Heart left ventricle (tissue), 16 donors: ENCODE results near the gene PAWR. TPM values are rescaled to one million over a fixed set of nuclear protein-coding genes. Genes with fewer than 3 reads are reported as not detected.

Experiments
- ATAC-seq, 4 donors: fragments of 200-7000 bp; cut with Tn5 transposase; one replicate each; pipeline ENCODE4 v1.9.1; 2020 to 2022; ENCODE audit warnings: moderate library complexity in 4 of 4, mild to moderate bottlenecking in 3 of 4, moderate number of reproducible peaks in 1 of 4
- DNase-seq, 5 donors: peaks; one replicate each; pipeline ENCODE4 v3.0.0-alpha.2; 2020
- H3K27ac ChIP-seq, 12 donors: fragments of 200-600 bp; sonication (generic) in 4 of 12; one replicate each; pipeline versions ENCODE4 v1.5.0 to v1.8.0; 2016 to 2022; ENCODE audit warnings: mild to moderate bottlenecking in 2 of 12
- H3K27me3 ChIP-seq, 9 donors: fragments of 200-600 bp; sonication (generic) in 2 of 9; one replicate each; pipeline versions ENCODE4 v1.5.1 to v1.8.0; 2016 to 2022; ENCODE audit warnings: mild to moderate bottlenecking in 3 of 9
- H3K36me3 ChIP-seq, 9 donors: fragments of 200-600 bp; sonication (generic) in 2 of 9; one replicate each; pipeline versions ENCODE4 v1.5.0 to v1.8.0; 2018 to 2022; ENCODE audit warnings: mild to moderate bottlenecking in 2 of 9
- H3K4me1 ChIP-seq, 12 donors: fragments of 200-600 bp; sonication (generic) in 4 of 12; one replicate each; pipeline versions ENCODE4 v1.5.0 to v1.8.0; 2016 to 2022; ENCODE audit warnings: mild to moderate bottlenecking in 3 of 12
- H3K4me3 ChIP-seq, 12 donors: fragments of 200-600 bp; sonication (generic) in 4 of 12; one replicate each; pipeline versions ENCODE4 v1.5.0 to v1.8.0; 2017 to 2022; ENCODE audit warnings: mild to moderate bottlenecking in 9 of 12, moderate library complexity in 4 of 12
- H3K9me3 ChIP-seq, 12 donors: fragments of 200-600 bp; sonication (generic) in 4 of 12; one replicate each; pipeline versions ENCODE4 v1.5.0 to v1.8.0; 2016 to 2022; ENCODE audit warnings: mild to moderate bottlenecking in 1 of 12
- POLR2A ChIP-seq, 2 donors: fragments of 450-650 bp; IDR thresholded peaks; one replicate each; pipeline ENCODE4 v1.6.1; 2017; ENCODE audit warnings: antibody characterized with exemption in 2 of 2, mild to moderate bottlenecking in 2 of 2, moderate library complexity in 2 of 2
- WGBS, 4 donors: extraction: QIAGEN DNeasy Blood & Tissue Kit in 2 of 4; methylation state at CpG; one replicate each; pipeline versions ENCODE4 v1.1.5 to v1.1.7; 2013 to 2018; 5-methylcytosine and 5-hydroxymethylcytosine counted together
- intact Hi-C, 10 donors: fragments of 100-400 bp; cut with DNase I; formaldehyde crosslinking; loops; one replicate each; pipeline versions ENCODE4 v1.11.1 to v1.14.2; 2022
- polyA plus RNA-seq, 2 donors: library from polyadenylated mRNA; stranded (reverse); fragments of 200-250 nt; gene quantifications; one replicate each; pipeline ENCODE4 v1.2.3, GENCODE V29; 2013
- total RNA-seq, 9 donors: library from RNA; depleted of rRNA in 2 of 9; stranded (reverse); fragments of >200 nt in 2 of 9; fragmentation: NEBNext Ultra II Directional in 3 of 9; extraction: Animal tissue kit (Norgen Biotek cat#: 25700) in 3 of 9; gene quantifications; one replicate each; pipeline versions ENCODE4 v1.1.0 to v1.2.4, GENCODE V29; 2016 to 2023
- TF ChIP-seq, protein P1 (sequence below), 12 donors: fragments of 200-600 bp; sonication (generic) in 4 of 12; IDR thresholded peaks; one replicate each; pipeline versions ENCODE4 v1.5.0 to v1.8.0; 2018 to 2022; ENCODE audit warnings: antibody characterized with exemption in 12 of 12, mild to moderate bottlenecking in 5 of 12
- donor health status: ischemic (EF 13 %, LVEDD 7.1; RV severe dilation, severe dysfunction).
- donor health status: healthy with polysubstance abuse.
- donor health status: DM: no; HTN: yes; CAD: no.
- donor health status: DM: no; HTN: no; CAD: no.
- donor health status: ischemic (EF 25% LVEDD 6.9; RV normal size, moderate dysfunction).
- donor health status: ischemic (EF 25% LVEDD 5.7; RV mildly dilated, moderate dysfunction).
- donor health status: healthy.
- donor health status: DM: yes; HTN: yes; CAD: no.
- donor health status: ischemic (EF 35%, LVEDD 5.7; RV mildly dilated, moderate dysfunction).
- donor health status: nonischemic (EF 11% LVEDD 7.7; RV severe dilation, severe dysfunction).
- donor health status: DM: yes; HTN: yes; CAD: no.
- donor health status: PGD.
- donor health status: ischemic (EF 29% LVEDD 5.4; RV normal size, mild dysfunction).
- donor health status: nonischemic (EF 23%, LVEDD 6.1; RV moderate dilation, normal function).

PAWR gene
- total and polyA plus RNA-seq, 11 donors = 4.8 to 29.0 (median 11.0) TPM

DNA sequence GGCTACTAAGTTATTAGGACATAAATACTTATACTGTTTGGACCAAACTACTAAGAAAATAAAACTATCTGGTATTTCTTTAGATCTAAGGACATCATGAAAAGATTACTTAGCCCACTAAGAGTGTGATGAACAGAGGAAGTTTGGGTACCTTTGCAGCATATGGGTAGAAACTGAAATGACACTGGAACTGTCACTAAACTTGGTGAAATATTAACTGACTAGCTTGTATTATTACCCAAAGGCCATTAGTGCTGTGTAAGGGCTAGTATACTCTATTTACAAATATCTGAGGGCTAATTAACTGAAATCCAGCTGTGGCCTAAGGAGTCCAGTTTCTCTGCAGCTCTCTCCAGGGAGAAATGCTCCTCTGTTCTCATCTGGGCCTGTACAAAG, 45.5 kb downstream of the PAWR start:
- TF ChIP-seq, protein P1, sequence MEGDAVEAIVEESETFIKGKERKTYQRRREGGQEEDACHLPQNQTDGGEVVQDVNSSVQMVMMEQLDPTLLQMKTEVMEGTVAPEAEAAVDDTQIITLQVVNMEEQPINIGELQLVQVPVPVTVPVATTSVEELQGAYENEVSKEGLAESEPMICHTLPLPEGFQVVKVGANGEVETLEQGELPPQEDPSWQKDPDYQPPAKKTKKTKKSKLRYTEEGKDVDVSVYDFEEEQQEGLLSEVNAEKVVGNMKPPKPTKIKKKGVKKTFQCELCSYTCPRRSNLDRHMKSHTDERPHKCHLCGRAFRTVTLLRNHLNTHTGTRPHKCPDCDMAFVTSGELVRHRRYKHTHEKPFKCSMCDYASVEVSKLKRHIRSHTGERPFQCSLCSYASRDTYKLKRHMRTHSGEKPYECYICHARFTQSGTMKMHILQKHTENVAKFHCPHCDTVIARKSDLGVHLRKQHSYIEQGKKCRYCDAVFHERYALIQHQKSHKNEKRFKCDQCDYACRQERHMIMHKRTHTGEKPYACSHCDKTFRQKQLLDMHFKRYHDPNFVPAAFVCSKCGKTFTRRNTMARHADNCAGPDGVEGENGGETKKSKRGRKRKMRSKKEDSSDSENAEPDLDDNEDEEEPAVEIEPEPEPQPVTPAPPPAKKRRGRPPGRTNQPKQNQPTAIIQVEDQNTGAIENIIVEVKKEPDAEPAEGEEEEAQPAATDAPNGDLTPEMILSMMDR (IDR thresholded peaks at IDR 0.05) = no peak
- TF ChIP-seq POLR2A (IDR thresholded peaks at IDR 0.05) = no peak

DNA sequence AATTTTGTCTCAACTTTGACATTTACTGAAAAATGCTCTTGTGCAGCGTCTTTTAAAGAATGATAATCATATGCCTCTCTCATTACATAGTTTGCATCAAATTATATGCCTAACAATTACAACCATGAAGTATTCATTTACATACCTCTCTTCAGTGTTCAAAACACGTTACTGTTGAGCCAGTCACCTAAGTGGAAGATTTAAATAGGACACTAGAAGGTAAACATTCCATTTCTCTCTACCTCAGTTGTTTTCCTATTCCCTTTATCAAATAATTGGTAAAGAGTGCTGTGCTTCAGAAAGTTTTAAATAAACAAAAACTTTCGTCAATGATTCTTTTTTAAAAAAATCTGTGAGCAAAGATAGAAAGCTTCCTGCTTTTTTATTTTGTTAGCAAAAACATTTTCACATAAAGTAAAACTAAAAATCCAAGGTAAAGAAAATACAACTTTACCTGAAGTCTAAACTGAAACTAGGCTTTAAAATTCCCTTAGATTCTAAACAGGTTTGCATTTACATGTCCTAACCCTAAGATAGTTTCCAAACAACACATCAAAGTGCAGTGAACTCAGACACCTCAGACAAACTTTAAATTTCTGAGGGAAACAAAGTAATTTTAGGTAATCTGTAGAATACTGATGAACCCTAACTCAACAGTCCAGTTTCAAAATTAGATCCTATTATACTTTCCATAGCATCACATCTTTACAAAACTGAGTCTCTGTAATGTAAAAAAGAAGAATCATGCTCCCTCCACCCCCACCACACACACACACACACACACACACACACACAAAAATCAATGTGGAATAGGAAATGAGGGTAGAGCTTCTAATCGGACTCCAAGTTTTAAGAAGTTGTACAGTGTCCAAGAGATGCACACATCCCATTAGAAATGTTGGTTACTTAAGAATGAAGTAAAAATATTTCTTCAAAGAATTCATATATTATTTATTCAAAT, 46.2 kb downstream of the PAWR start:
- 62 to 68% (median 66%) methylated on average over 4 of the region's 4 CpGs for WGBS, 4 donors
- ATAC-seq = no peak
- intact Hi-C loops = no loop called here

More for the DNA sequence above, 45.5 kb downstream of the PAWR start:
- DNase-seq (no peak), ATAC-seq (no peak)
- H3K4me1 ChIP-seq = peaks cover 0 to 4% (median 0%) of the 10 kb centered on the region in 12 donors
- H3K4me3 ChIP-seq = no peak overlapping the region
- no peaks in the 10 kb centered on the region for H3K9me3 ChIP-seq
- H3K36me3 ChIP-seq = no peaks in the 10 kb centered on the region
- no peak overlapping the region for H3K27ac ChIP-seq
- intact Hi-C loops = no loop called here
- no peaks in the 10 kb centered on the region for H3K27me3 ChIP-seq

DNA sequence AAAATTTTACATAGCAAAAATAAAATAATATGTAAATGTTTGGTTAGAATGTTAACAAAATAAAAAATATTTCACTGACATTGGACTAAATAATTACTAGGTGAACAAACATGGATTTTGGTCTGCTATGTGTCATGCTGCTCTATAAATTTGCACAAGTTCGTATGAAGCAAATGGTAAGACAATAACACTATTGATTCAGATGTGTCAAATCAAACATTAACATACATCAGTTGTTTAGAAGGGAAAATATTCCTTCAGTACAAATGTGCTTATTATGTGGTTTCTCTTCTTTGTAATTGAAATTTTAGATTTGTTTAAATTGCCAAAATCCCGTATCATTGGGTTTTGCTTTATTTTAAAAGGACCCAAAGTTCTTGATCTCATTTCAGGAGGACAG, 46.9 kb downstream of the PAWR start:
- Histone ChIP-seq H3K27ac (no peak overlapping the region), H3K27me3 (no peaks in the 10 kb centered on the region), H3K4me3 (no peak overlapping the region), H3K9me3 (no peaks in the 10 kb centered on the region), H3K36me3 (no peaks in the 10 kb centered on the region), H3K4me1 (peaks cover 0 to 4% (median 0%) of the 10 kb centered on the region in 12 donors)
- 76 to 86% (median 85%) methylated on average over 2 of the region's 2 CpGs for WGBS, 4 donors
- intact Hi-C loops = no loop called here
- DNase-seq (no peak), ATAC-seq (no peak)
- TF ChIP-seq, protein P1 (IDR thresholded peaks at IDR 0.05) = no peak
- no peak for TF ChIP-seq POLR2A (IDR thresholded peaks at IDR 0.05)

More for the DNA sequence above, 46.2 kb downstream of the PAWR start:
- DNase-seq = no peak
- Histone ChIP-seq H3K27me3 (no peaks in the 10 kb centered on the region), H3K36me3 (no peaks in the 10 kb centered on the region), H3K4me3 (no peak overlapping the region), H3K4me1 (peaks cover 0 to 4% (median 0%) of the 10 kb centered on the region in 12 donors), H3K9me3 (no peaks in the 10 kb centered on the region), H3K27ac (no peak overlapping the region)
- TF ChIP-seq, protein P1 (IDR thresholded peaks at IDR 0.05) = no peak
- no peak for TF ChIP-seq POLR2A (IDR thresholded peaks at IDR 0.05)

DNA sequence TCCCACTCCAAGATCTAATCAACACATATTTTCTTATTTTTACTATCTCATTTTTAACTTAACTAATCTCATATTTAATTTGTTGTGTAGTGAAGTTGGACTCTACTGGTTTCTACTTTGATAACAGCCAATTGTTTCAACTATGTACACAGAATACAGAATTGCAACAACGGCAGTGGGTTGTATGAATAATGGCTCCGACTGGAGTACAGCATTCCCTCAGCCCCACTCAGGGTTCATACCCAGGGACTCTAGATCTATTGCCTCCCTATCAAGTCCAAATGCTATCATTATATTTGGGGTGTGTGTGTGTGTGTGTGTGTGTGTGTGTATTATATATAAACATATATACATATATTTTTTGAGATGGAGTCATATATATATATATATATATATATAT, 52.3 kb downstream of the PAWR start:
- intact Hi-C loops = no loop called here
- ATAC-seq = no peak
- WGBS, 4 donors = 81 to 93% (median 86%) methylated on average over 2 of the region's 2 CpGs

More for the DNA sequence above, 52.3 kb downstream of the PAWR start:
- H3K27me3 ChIP-seq = no peaks in the 10 kb centered on the region
- H3K4me1 ChIP-seq = no peaks in the 10 kb centered on the region
- H3K4me3 ChIP-seq = no peak overlapping the region
- no peak for DNase-seq
- TF ChIP-seq POLR2A (IDR thresholded peaks at IDR 0.05) = no peak
- TF ChIP-seq, protein P1 (IDR thresholded peaks at IDR 0.05) = no peak
- no peaks in the 10 kb centered on the region for H3K9me3 ChIP-seq
- no peak overlapping the region for H3K27ac ChIP-seq
- no peaks in the 10 kb centered on the region for H3K36me3 ChIP-seq
